Body of pancreas (tissue), 4 donors: Measurements from ENCODE around the gene ADCY1. TPM values are rescaled to one million over a fixed set of nuclear protein-coding genes. Genes with fewer than 3 reads are reported as not detected.

ENCODE experiments used
- ATAC-seq: fragments of 150-250 bp; one replicate; pipeline ENCODE4 v1.9.1; 2016
- DNase-seq, 4 donors: peaks; one replicate each; pipeline ENCODE4 v3.0.0-alpha.2; 2019
- H3K27ac ChIP-seq, 4 donors: fragments of 200-600 bp; sonication (generic); 1 replicate in 3 of 4; 2 replicates in 1 of 4; pipeline versions ENCODE4 v1.5.1 to v1.6.1; 2016 to 2019; ENCODE audit warnings: mild to moderate bottlenecking in 1 of 4, mixed read lengths in 1 of 4, moderate library complexity in 1 of 4
- H3K27me3 ChIP-seq, 2 donors: fragments of 200-600 bp; sonication (generic); one replicate each; pipeline ENCODE4 v1.6.0; 2016; ENCODE audit warnings: mild to moderate bottlenecking in 1 of 2
- H3K36me3 ChIP-seq, 2 donors: fragments of 200-600 bp; sonication (generic); replicated peaks in 1 of 2; 2 replicates each; pipeline ENCODE4 v1.5.1; 2016; ENCODE audit warnings: low read depth in 2 of 2; ENCODE audit not compliant: insufficient read depth in 1 of 2
- H3K4me1 ChIP-seq: fragments of 200-600 bp; sonication (generic); one replicate; pipeline ENCODE4 v1.6.0; 2016
- H3K4me3 ChIP-seq, 2 donors: fragments of 200-600 bp; sonication (generic); 1 replicate in 1 of 2; 2 replicates in 1 of 2; pipeline ENCODE4 v1.5.1; 2016 to 2019
- H3K9me3 ChIP-seq, 3 donors: fragments of 200-600 bp; sonication (generic); 1 replicate in 2 of 3; 2 replicates in 1 of 3; pipeline ENCODE4 v1.5.1; 2016
- CTCF ChIP-seq, 7 experiments: fragments of 450-650 bp in 4 of 7; fragments of 200-600 bp in 3 of 7; sonication (generic) in 3 of 7; IDR thresholded peaks; one replicate each; pipeline ENCODE4 v1.5.1; 2016 to 2019; ENCODE audit warnings: antibody characterized with exemption in 7 of 7
- POLR2A ChIP-seq, 3 donors: fragments of 450-650 bp; IDR thresholded peaks; one replicate each; pipeline ENCODE4 v1.6.1; 2016; ENCODE audit warnings: antibody characterized with exemption in 3 of 3, mild to moderate bottlenecking in 2 of 3
- WGBS, 2 donors: methylation state at CpG; one replicate each; pipeline ENCODE4 v1.1.5; 2017; 5-methylcytosine and 5-hydroxymethylcytosine counted together
- intact Hi-C: fragments of 100-400 bp; cut with DNase I; formaldehyde crosslinking; loops from one replicate; pipeline ENCODE4 v1.15.1; 2023
- total RNA-seq, 2 donors: library from RNA; depleted of rRNA; stranded (reverse); fragments of >200 nt; gene quantifications; one replicate each; pipeline ENCODE4 v1.1.0, GENCODE V29; 2016

ADCY1 gene
- total RNA-seq, 2 donors from 2014 or later, result 6.2 to 7.6 TPM

- Histone ChIP-seq H3K9me3 (no peaks in the 10 kb centered on the region), H3K4me1 (peaks cover 49% of the 10 kb centered on the region), H3K27me3 (no peaks in the 10 kb centered on the region), H3K36me3 (no peaks in the 10 kb centered on the region), H3K27ac (no peak overlapping the region), H3K4me3 (no peak overlapping the region)
- intact Hi-C loops, result no loop called here
- ATAC-seq (no peak), DNase-seq (peak in 1 of 4 donors; percentile 17)
- TF ChIP-seq CTCF (IDR thresholded peaks at IDR 0.05) (no peak), POLR2A (IDR thresholded peaks at IDR 0.05) (no peak)
- 75 to 77% methylated on average over 3 of the region's 3 CpGs for WGBS, 2 donors
Measured at GRCh38 chr7:45687721-45688120, 113.6 kb downstream of the ADCY1 start.

GRCh38 chr7:45688382-45688781 is 114.2 kb downstream of the ADCY1 start:
- H3K4me3 ChIP-seq, result no peak overlapping the region
- H3K36me3 ChIP-seq, result no peaks in the 10 kb centered on the region
- no peaks in the 10 kb centered on the region for H3K27me3 ChIP-seq
- TF ChIP-seq CTCF (IDR thresholded peaks at IDR 0.05) (no peak), POLR2A (IDR thresholded peaks at IDR 0.05) (no peak)
- peaks cover 49% of the 10 kb centered on the region for H3K4me1 ChIP-seq
- no peak for DNase-seq
- no peak overlapping the region for H3K27ac ChIP-seq
- no peak for ATAC-seq
- H3K9me3 ChIP-seq, result no peaks in the 10 kb centered on the region
- intact Hi-C loops, result no loop called here

- DNase-seq, result no peak
Measured at GRCh38 chr7:45689011-45689796, 115.0 kb downstream of the ADCY1 start.

GRCh38 chr7:45689797-45690761 is 115.9 kb downstream of the ADCY1 start:
- TF ChIP-seq POLR2A (IDR thresholded peaks at IDR 0.05), result no peak
- TF ChIP-seq CTCF (IDR thresholded peaks at IDR 0.05), result no peak
- intact Hi-C loops, result no loop called here
- H3K27ac ChIP-seq, result peak overlapping the region; percentile 50 to 88 (median 62)
- no peaks in the 10 kb centered on the region for H3K27me3 ChIP-seq
- peaks cover 49% of the 10 kb centered on the region for H3K4me1 ChIP-seq
- no peak overlapping the region for H3K4me3 ChIP-seq
- no peaks in the 10 kb centered on the region for H3K9me3 ChIP-seq
- no peak for ATAC-seq
- DNase-seq, result no peak
- H3K36me3 ChIP-seq, result no peaks in the 10 kb centered on the region
- 91 to 95% methylated on average over 8 to 15 of the region's 15 CpGs for WGBS, 2 donors

More at GRCh38 chr7:45689011-45689796, 115.0 kb downstream of the ADCY1 start:
- no peaks in the 10 kb centered on the region for H3K36me3 ChIP-seq
- H3K4me1 ChIP-seq, result peaks cover 49% of the 10 kb centered on the region
- no peak overlapping the region for H3K4me3 ChIP-seq
- no peak for ATAC-seq
- H3K9me3 ChIP-seq, result no peaks in the 10 kb centered on the region
- H3K27ac ChIP-seq, result peak overlapping the region in 1 of 4 donors; percentile 54
- intact Hi-C loops, result no loop called here
- no peaks in the 10 kb centered on the region for H3K27me3 ChIP-seq
- WGBS, 2 donors, result 74 to 88% methylated on average over 9 to 10 of the region's 10 CpGs
- no peak for TF ChIP-seq POLR2A (IDR thresholded peaks at IDR 0.05)
- TF ChIP-seq CTCF (IDR thresholded peaks at IDR 0.05), result no peak
